DND-41 (cell line): Measurements from ENCODE around the gene C8B.

Source experiments
- ATAC-seq: fragments of 200-7000 bp; cut with Tn5 transposase; 3 replicates; pipeline ENCODE4 v1.9.1; 2021; ENCODE audit warnings: low read depth; ENCODE audit not compliant: insufficient read depth
- DNase-seq: peaks from one replicate; pipeline ENCODE4 v3.0.0-alpha.2; 2020
- H2AFZ ChIP-seq: 2 replicates; pipeline ENCODE4 v1.6.0; 2012; ENCODE audit warnings: low read depth, low read length
- H3K27ac ChIP-seq: 2 replicates; pipeline ENCODE4 v1.5.1; 2012; ENCODE audit warnings: low read length, inconsistent platforms
- H3K27me3 ChIP-seq: fragments of 200-600 bp; sonication (generic); 2 replicates; pipeline ENCODE4 v1.6.0; 2012; ENCODE audit warnings: low read length, mild to moderate bottlenecking, inconsistent platforms; ENCODE audit not compliant: insufficient read depth, poor library complexity
- H3K36me3 ChIP-seq: 2 replicates; pipeline ENCODE4 v1.5.1; 2012; ENCODE audit warnings: low read length, inconsistent platforms; ENCODE audit not compliant: insufficient read depth
- H3K4me1 ChIP-seq: 2 replicates; pipeline ENCODE4 v1.5.1; 2012; ENCODE audit warnings: mild to moderate bottlenecking, low read length; ENCODE audit not compliant: insufficient read depth
- H3K4me2 ChIP-seq: 2 replicates; pipeline ENCODE4 v1.6.0; 2012; ENCODE audit warnings: mild to moderate bottlenecking, moderate library complexity, low read length, inconsistent platforms; ENCODE audit not compliant: insufficient read depth
- H3K4me3 ChIP-seq, 2 experiments: fragments of 200-600 bp in 1 of 2; shearing (Covaris generic) in 1 of 2; 2 replicates each; pipeline ENCODE4 v1.5.1; 2012 to 2016; ENCODE audit warnings: inconsistent platforms in 2 of 2, low read length in 2 of 2, mild to moderate bottlenecking in 2 of 2, low read depth in 1 of 2, moderate library complexity in 1 of 2
- H3K79me2 ChIP-seq: 2 replicates; pipeline ENCODE4 v1.6.0; 2012; ENCODE audit warnings: low read length, inconsistent platforms; ENCODE audit not compliant: insufficient read depth
- H3K9ac ChIP-seq: 2 replicates; pipeline ENCODE4 v1.6.0; 2012; ENCODE audit warnings: low read depth, mild to moderate bottlenecking, inconsistent platforms, low read length, moderate library complexity
- H3K9me3 ChIP-seq: 2 replicates; pipeline ENCODE4 v1.5.1; 2012; ENCODE audit warnings: low read length, moderate library complexity, mild to moderate bottlenecking, inconsistent platforms; ENCODE audit not compliant: insufficient read depth, severe bottlenecking
- H4K20me1 ChIP-seq: 2 replicates; pipeline ENCODE4 v1.6.0; 2012; ENCODE audit warnings: low read length; ENCODE audit not compliant: insufficient read depth
- EZH2 ChIP-seq: IDR thresholded peaks from 3 replicates; pipeline ENCODE4 v1.6.1; 2012; ENCODE audit warnings: borderline replicate concordance, low read depth, mild to moderate bottlenecking, moderate library complexity, low read length, inconsistent platforms; ENCODE audit not compliant: severe bottlenecking
- TF ChIP-seq, protein P1 (sequence below): IDR thresholded peaks from 2 replicates; pipeline ENCODE4 v1.5.1; 2012; ENCODE audit warnings: borderline replicate concordance, low read length, moderate library complexity, mild to moderate bottlenecking; ENCODE audit not compliant: poor library complexity, severe bottlenecking; ENCODE audit errors: extremely low read depth

Gene C8B

DNA sequence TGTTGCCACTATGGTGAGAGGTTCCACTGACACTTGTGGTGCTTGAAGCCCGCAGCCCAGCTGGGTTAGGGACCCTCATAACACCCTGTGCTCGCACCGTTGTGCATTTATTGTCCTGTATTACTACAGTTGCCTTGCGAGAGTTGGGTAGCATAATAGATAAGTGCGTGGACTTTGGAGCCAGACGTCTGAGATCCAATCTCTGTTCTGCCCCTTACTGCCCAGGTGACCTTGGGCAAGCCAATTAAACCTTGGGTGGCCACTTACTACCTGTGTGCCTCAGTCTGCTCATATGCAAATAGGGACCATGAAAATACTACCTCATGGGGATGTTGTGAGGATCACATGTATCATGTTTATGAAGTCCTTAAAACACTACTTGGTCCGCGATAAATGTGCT lies 13.3 kb downstream of the C8B start:
- H4K20me1 ChIP-seq = no peaks in the 10 kb centered on the region
- TF ChIP-seq, protein P1, sequence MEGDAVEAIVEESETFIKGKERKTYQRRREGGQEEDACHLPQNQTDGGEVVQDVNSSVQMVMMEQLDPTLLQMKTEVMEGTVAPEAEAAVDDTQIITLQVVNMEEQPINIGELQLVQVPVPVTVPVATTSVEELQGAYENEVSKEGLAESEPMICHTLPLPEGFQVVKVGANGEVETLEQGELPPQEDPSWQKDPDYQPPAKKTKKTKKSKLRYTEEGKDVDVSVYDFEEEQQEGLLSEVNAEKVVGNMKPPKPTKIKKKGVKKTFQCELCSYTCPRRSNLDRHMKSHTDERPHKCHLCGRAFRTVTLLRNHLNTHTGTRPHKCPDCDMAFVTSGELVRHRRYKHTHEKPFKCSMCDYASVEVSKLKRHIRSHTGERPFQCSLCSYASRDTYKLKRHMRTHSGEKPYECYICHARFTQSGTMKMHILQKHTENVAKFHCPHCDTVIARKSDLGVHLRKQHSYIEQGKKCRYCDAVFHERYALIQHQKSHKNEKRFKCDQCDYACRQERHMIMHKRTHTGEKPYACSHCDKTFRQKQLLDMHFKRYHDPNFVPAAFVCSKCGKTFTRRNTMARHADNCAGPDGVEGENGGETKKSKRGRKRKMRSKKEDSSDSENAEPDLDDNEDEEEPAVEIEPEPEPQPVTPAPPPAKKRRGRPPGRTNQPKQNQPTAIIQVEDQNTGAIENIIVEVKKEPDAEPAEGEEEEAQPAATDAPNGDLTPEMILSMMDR = no peak
- TF ChIP-seq EZH2 = no peak
- H2AFZ ChIP-seq = no peak overlapping the region
- no peak overlapping the region for H3K9ac ChIP-seq
- H3K79me2 ChIP-seq = no peaks in the 10 kb centered on the region
- no peak for DNase-seq
- H3K27me3 ChIP-seq = no peaks in the 10 kb centered on the region
- no peak overlapping the region for H3K27ac ChIP-seq
- no peak for ATAC-seq
- no peaks in the 10 kb centered on the region for H3K4me1 ChIP-seq
- no peak overlapping the region for H3K4me3 ChIP-seq
- H3K9me3 ChIP-seq = no peaks in the 10 kb centered on the region
- H3K36me3 ChIP-seq = no peaks in the 10 kb centered on the region
- no peak overlapping the region for H3K4me2 ChIP-seq

DNA sequence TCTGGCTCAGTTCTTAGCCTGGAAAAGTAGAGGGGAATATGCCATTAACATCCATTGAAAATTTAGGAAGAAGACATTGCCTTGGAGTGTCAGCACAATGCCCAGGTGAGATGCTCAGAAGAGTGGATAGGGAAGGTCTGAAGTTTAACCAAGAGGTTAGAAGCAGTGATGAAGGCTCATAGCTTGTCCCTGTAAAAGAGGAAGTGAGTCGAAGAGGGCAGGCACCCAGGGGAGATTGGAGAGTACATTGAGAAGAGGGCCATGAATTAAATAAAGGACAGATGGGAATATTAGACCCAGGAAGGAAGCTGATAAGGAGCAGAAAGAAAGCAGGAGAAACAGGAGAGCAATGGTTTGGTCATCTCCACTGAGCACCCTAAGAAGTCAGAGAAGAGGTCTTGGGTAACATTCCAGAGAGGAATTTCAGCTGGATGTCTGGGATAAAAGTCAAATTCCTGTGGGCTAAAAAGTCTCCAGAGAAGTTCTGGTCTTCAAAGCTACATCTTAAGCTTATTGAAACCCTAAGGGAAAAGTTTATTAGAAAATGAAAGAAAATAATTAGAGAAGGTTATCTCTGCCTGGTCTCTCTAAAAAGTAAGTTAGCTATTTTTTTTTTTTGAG lies 17.3 kb downstream of the C8B start:
- no peaks in the 10 kb centered on the region for H3K9me3 ChIP-seq
- H3K79me2 ChIP-seq = no peaks in the 10 kb centered on the region
- no peak overlapping the region for H3K4me3 ChIP-seq
- no peaks in the 10 kb centered on the region for H3K27me3 ChIP-seq
- no peak overlapping the region for H3K4me2 ChIP-seq
- H3K27ac ChIP-seq = no peak overlapping the region
- H4K20me1 ChIP-seq = no peaks in the 10 kb centered on the region
- H3K4me1 ChIP-seq = no peaks in the 10 kb centered on the region
- no peak overlapping the region for H2AFZ ChIP-seq
- ATAC-seq (no peak), DNase-seq (no peak)
- H3K36me3 ChIP-seq = no peaks in the 10 kb centered on the region
- no peak overlapping the region for H3K9ac ChIP-seq
- TF ChIP-seq EZH2 = no peak
- TF ChIP-seq, protein P1 = no peak

DNA sequence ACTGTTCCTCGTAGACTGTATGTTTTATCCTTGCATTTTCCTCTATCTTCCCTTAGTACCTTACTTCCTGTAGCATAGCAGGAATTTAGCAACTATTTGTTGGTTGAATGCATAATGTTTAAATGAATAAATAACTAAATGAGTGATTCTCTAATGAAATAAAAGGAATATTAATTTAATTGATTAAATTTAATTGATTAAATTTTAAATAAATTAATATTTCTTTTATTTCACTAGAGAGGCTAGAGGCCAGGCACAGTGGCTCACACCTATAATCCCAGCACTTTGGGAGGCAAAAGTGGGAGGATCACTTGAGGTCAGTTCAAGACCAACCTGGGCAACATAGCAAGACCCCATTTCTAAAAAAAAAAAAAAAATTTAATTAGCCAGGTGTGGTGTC lies 25.8 kb downstream of the C8B start:
- no peaks in the 10 kb centered on the region for H3K9me3 ChIP-seq
- H3K36me3 ChIP-seq = no peaks in the 10 kb centered on the region
- DNase-seq (no peak), ATAC-seq (no peak)
- no peak overlapping the region for H3K27ac ChIP-seq
- H3K27me3 ChIP-seq = no peaks in the 10 kb centered on the region
- no peak overlapping the region for H2AFZ ChIP-seq
- no peak overlapping the region for H3K4me2 ChIP-seq
- H4K20me1 ChIP-seq = no peaks in the 10 kb centered on the region
- no peaks in the 10 kb centered on the region for H3K79me2 ChIP-seq
- H3K4me1 ChIP-seq = no peaks in the 10 kb centered on the region
- H3K9ac ChIP-seq = no peak overlapping the region
- no peak overlapping the region for H3K4me3 ChIP-seq
- no peak for TF ChIP-seq EZH2
- TF ChIP-seq, protein P1 = no peak

DNA sequence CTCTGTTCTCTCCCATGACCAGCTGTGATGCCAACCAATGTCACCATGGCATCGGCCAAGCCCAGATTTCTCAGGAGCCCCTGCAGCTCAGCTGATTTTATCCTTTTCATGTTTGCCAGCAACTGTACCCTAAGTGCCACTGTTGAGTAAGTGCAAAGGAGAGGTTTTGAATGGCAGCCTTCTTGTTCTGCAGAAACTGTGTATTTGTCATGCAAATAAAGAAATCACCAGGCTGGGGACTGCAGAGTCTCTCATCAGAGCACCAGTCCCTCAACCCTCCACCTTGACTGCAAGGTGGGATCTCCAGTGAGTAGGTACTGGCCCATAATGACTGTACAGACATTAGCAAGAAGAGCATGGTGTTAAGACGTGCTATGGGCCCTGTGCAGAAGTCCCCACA lies 26.6 kb downstream of the C8B start:
- no peak overlapping the region for H2AFZ ChIP-seq

More for the DNA sequence above, 26.6 kb downstream of the C8B start:
- no peaks in the 10 kb centered on the region for H4K20me1 ChIP-seq
- no peak for DNase-seq
- H3K36me3 ChIP-seq = no peaks in the 10 kb centered on the region
- H3K79me2 ChIP-seq = no peaks in the 10 kb centered on the region
- no peak overlapping the region for H3K4me2 ChIP-seq
- no peak for TF ChIP-seq EZH2
- TF ChIP-seq, protein P1 = no peak
- no peaks in the 10 kb centered on the region for H3K27me3 ChIP-seq
- ATAC-seq = no peak
- H3K9ac ChIP-seq = no peak overlapping the region
- H3K4me3 ChIP-seq = no peak overlapping the region
- H3K27ac ChIP-seq = no peak overlapping the region
- H3K4me1 ChIP-seq = no peaks in the 10 kb centered on the region
- no peaks in the 10 kb centered on the region for H3K9me3 ChIP-seq
